GM19452 (cell line): ENCODE measurements around the gene PSMB7.

ENCODE experiments used
- ATAC-seq: cut with Tn5 transposase; IDR thresholded peaks from one replicate; pipeline ENCODE4 v1.9.1; 2021; ENCODE audit not compliant: unreplicated experiment

Gene PSMB7

DNA sequence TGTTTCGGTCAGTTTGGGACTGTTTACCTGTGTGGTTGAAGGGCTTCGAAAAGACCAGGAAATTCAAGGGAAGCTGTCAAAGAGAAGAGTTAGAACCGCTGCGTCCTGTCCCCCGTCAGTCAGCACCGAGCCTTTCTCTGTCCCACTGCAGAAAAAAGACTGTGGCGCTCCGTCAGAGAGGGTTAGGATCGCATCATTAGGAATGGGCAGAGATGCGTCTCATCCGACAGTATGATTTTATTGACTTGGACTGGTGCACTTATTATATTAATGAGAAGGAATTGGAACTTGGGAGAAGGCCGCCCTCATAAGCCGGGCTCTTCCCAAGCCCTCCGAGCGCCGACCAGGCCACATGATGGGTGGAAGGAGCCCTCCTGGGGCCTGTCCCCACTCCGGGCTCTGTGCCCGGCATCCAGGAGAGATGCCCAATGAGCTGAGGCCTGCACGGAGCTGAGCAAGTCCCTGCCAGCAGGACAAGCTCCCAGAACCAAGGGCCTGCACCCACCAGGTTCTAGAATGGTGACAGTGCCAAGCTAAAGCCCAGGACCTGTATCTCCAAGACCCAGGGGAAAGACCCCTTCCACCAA lies 85.9 kb downstream of the PSMB7 start:
- ATAC-seq = no peak

DNA sequence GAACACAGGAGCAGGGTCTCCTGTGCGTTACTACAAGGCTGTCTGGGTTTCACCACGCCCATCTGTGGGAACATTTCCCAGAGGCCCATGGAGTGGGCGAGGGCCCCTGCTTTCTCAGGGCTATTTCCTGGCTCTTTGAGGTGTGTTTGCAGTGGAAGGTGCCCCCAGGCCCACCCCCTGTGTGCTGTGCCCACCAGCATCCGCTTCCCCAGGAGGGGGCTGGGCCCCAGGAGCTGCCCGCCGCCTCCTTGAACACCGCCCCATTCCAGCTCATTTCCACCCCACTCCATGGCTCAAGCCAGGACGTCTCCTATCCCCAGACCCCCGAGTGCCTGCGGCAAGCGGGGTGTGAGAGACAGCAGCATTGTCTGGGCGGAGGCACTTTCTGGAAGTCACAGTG lies 87.0 kb downstream of the PSMB7 start:
- ATAC-seq = no peak

DNA sequence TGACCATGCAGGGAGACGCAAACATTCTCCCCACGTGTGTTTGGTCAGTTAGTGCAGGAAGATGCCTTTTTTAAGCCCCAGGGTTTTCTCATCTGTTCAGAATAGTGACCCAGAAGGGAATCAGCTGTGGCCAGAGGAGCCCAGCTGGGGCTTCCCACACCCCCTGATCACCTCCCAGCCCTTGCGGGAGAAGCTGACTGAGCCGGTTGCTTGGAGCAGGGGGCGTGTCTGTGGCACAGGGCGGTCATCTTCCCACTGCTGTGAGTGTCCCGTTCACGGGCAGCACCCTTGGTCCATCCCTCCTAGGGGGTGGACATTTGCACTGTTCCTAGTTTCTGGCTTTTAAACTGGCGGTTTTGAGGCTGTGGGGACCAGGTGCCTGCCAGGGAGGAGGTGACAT lies 87.8 kb downstream of the PSMB7 start:
- no peak for ATAC-seq

GRCh38 chr9:124326378-124326777 lies 88.9 kb downstream of the PSMB7 start:
- ATAC-seq = no peak

GRCh38 chr9:124325816-124326215 lies 89.4 kb downstream of the PSMB7 start:
- ATAC-seq = no peak

DNA sequence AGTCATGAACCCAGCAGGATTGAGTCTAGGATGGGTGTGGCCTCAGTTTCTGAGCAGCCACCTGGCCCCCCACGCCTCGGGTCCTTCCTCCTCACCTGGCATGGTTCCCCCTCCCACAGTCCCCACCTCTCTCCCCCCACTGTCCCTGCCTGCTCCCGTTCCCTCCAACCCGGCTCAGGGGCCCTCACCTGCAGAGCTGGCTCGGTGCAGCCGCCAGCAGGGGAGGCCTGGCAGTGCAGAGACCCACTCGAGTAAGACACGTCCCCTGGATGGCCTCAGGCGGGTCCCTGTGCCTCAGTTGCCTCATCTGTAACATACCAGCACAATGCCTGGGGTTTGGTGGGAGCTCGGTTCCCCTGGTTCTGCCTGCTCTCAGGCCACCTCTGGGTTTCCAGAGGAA lies 91.3 kb downstream of the PSMB7 start:
- ATAC-seq = no peak

- no peak for ATAC-seq
Observed at GRCh38 chr9:124322618-124323432, 92.4 kb downstream of the PSMB7 start.

DNA sequence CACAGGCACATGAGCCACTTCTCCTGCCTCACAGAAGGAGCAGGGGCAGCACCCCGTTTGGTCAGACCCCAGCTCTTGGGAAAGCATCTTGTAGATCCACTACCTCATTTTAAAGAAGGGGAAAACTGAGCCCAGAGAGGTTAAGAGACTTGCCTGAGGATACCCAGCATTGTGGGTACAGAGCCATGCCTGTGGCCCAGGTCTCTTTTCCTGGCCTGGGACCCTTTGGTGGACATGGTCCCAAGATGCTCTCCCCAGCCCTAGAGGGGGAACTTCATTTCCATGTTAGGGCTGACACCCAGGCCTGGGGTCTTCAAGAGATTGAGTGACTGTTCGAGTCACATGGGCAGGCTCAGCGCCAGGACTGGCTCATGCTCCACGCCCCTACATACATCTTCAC lies 93.3 kb downstream of the PSMB7 start:
- no peak for ATAC-seq

DNA sequence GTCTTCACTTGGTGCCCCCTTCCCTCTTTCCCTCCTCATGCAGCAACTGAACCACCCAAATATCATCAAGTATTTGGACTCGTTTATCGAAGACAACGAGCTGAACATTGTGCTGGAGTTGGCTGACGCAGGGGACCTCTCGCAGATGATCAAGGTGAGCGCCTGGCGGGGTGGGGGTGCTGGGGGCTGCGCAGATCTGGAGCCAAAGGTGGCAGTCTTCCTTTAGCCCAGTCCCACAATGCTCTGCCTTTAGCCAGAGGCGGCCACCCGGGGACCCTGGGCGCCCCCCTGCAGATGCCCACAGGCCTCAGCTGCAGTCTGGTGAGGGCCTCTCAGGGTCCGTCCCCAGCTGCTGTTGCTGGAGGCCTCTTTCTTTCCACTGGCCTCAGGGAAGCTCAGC lies 93.8 kb downstream of the PSMB7 start:
- no peak for ATAC-seq

DNA sequence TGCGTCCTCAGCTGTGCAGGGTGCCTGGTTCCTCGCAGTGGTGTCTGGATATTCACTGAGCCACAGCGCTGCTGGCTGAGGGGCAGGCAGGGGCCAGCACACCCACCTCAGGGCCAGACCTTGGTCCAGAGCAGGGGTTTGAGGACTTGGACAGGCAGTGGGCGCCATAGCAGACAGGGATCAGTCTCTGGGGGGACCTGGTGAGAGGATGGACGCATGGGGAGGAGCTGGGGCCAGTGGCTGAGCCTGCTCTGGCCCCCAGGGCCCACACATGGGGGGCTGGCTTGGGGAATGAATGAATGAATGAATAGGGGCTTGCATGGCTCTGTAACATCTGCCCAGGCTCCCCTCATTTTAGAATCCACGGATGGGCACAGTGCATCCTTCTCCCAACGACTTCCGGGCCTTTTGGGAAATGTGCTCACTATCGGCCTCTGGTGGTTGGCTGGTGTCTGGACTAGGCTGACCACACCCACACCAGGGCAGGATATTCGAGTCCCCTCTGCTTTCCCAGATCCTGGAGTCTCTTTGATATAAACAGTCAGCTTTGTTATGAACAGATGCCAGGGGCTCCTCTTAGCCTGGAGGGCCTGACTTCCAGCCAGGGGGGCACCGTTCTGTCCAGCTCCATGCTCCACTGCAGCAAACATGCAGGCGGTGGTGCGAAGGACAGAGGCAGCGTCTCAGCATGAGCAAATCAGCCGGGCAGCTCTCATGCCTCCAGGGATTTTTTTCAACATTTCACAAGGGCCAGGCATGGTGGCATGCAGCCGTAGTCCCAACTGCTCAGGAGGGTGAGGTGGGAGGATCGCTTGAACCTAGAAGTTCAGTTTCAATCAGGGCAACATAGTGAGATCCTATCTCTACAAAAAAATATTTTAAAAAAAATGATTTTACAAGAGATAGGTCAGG lies 94.9 kb downstream of the PSMB7 start:
- no peak for ATAC-seq

DNA sequence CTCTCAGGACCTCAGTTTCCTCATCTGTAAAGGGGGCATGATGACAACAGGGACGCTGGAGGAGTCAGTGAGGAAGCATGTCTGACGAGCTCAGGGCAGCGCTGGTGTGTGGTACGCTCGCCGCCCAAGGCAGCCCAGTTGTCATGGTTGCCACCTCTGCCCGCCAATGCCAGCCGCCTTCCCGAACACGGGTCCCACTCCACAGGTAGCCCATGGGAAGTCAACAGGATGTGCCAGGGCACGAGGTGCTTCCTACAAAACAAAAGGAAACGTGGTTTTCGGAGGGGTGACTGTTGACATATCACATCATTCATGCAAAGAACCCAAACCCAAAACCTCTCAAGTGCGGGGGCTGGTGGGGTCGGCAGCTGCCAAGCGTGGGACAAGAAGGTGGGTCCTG lies 99.4 kb downstream of the PSMB7 start:
- no peak for ATAC-seq

- no peak for ATAC-seq
Observed at GRCh38 chr9:124313940-124314339, 101.3 kb downstream of the PSMB7 start.

DNA sequence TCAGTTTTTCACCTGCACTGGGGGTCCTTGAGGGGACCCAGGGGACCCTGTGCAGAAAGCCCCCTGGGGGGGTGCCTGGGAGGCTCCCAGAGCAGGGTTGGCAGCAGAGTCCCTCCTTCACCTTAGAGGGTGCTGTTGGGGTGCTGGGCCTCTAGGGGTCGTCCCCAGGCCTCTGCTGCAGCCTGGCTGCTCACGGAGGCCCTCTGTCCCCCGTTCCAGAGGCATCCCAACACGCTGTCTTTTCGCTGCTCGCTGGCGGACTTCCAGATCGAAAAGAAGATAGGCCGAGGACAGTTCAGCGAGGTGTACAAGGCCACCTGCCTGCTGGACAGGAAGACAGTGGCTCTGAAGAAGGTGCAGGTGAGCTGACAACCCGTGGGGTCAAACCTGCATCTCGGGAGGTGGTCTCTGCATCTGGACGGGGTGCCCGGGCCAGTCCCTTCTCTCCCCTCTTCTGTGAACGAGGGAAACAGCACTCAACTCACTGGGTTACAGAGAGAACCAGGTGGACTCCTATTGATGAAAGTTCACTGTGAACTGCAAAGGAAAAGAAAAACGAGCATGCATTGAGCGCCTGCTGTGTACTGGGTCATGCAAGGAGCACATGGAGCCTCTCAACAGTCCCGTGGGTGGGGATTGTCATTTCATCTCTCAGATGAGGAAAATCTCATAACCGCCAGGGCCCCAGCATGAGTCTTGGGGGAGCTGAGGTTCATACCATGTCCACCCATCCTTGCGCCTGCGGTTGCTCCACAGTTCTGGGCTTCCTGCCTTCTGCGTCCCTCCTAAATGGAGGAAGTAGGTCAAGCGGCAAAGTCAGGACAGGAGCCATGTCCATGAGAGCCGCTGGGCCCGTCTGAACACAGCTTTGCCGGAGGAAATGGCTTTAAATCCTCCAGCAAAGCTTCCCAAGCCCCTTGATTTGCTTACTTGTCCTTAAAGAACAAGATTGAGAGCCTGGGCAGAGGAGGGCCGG lies 102.7 kb downstream of the PSMB7 start:
- ATAC-seq = no peak

GRCh38 chr9:124311283-124311682 lies 104.0 kb downstream of the PSMB7 start:
- ATAC-seq = no peak

- no peak for ATAC-seq
Observed at GRCh38 chr9:124309667-124310084, 105.6 kb downstream of the PSMB7 start.

DNA sequence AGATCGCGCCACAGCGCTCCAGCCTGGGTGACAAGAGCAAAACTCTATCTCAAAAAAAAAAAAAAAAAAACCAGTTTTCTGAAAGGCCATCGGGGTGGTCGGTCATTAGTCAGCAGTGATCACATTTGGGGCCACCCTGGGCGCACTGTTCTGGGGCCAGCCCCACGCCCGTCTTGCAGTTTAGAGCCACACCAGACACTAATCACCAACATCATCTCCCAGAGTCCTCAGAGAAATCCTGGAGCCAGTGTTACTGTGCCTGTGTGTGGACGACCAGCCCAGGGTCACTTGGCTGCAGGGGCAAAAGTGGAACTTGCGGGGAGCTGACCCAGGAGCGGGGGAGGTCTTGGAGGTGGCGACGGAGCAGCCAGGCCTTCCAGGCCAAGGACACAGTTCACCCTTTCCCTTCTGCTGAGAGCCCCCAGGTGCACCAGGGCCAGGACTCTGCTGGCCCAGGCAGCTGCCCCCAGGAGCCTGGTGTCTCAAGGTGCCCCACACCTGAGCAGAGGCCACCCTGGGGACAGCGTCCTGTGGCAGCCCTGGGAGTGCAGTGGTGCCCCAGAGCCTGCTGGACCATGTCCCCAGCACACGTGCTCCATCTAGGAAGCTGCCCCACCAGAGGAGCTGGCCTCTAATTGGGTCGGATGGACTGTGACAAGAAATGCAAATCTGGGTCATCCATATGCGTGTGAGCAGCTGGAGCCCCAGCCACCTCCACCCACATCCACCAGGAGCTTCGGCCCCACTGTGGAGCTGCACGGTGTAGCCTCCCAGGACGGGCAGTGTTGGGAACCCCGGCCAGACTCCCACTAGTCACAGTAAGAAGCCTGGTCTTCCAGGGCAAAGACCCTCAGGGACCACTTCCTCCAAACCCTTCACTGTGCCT lies 106.4 kb downstream of the PSMB7 start:
- no peak for ATAC-seq

DNA sequence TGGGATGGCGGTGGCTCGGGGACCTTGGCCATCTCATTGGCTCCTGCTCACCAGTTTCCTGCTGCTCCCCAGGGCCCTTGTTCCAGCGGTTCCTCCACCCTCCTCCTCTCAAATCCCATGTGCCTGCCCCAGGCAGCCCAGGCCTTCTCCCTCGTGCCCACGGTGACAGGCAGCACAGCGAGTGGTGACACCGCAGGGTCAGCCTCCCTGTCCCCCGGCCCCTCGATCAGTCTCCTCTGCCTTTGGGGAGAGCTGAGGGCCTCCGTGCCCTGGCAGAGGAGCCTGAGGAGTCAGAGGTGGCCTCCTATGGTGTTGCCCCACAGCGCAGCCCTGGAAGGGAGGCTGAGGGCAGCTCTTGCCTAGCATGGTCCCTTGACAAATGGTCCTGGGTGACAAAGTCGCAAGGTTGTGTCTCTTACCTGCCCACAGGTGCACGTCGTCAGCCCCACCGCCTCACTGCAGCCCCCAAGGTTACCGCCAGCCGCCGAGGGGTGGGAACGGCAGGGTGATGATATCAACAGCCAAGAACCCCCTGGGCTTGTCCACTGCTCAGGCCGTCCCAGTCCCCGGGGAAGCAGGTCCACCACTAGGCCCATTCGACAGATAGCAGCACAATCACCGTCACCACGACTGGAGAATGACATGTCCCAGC lies 107.7 kb downstream of the PSMB7 start:
- ATAC-seq = no peak

DNA sequence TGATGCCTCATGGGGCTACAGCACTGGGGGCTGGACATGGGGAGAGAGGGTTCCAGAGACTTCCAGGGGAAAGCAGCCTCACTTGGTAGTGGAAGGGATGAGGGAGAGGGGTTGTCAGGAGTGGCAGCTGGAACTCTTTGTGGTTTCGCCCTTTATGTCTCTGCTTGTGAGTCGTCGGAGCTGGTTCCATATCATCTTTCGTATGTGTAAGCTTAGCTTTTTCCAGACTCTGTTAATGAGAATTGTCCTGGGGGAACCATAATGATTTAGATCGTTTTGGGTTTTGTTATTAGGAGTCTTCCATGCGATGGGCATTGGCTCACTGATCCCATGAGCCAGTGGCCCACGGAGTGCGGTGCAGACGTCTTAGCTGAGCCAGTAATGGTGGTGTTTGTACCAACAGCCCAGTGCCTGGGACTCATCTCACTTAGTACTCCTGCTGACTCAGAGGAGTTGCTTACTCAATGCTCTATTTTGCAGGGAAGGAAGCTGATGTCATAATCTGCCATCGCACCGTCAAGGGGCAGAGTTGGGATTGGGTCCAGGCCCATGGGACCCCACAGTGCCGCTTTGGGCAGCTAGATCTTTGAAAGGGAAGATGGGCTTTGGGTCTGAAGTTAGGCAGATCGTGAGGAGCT lies 109.0 kb downstream of the PSMB7 start:
- ATAC-seq = no peak

DNA sequence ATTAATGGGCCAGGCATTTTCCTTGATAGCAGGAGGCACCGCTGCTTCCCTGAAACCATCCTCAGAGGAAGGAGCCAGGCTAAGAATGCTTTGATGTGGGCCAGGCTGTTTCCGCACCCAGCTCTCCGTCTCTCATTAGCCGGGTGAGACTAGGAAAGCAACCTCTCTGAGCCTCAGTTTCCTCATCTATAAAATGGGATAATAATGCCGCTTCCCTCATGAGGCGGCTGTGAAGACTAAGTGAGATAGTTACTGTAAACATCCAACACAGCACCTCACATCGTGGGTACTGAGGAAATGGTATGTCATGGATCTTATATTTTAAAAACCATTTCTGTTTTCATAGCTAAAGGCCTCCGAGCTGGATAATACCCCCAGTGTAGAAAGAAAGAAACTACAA lies 111.0 kb downstream of the PSMB7 start:
- ATAC-seq = no peak
